Measurements from ENCODE around the gene TNMD. TPM values are rescaled to one million over a fixed set of nuclear protein-coding genes. Genes with fewer than 3 reads are reported as not detected.

Gene TNMD
- total RNA-seq, 1 experiment from 2014 or later, result not detected

DNA sequence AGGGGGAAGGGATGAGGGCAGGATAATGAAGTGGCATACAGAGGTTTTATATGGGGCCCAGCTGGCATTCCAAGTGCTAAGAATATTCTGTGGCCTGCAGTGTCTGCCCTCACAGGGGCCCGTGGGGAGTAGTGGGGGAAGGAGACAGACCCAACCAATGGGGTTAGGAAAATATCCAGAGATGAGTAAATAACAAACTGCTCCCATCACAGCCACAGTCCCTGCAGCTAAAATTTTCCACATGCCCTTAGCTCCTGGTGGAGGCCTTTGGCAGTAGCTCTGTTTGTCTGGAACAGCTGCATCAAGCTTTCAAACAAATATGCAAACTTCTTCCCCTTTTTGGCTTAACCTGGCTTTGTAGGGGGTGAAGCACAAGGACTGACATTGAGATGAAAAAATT lies 62.4 kb downstream of the TNMD start:
- no peaks in the 10 kb centered on the region for H3K9me2 ChIP-seq (ENCODE audit: insufficient read depth)
- no peaks in the 10 kb centered on the region for H3K36me3 ChIP-seq (ENCODE audit: control insufficient read depth in 1 of 2, insufficient read depth in 2 of 2, low read length in 2 of 2)
- intact Hi-C loops (cut with micrococcal nuclease), result no loop called here
- CTCF ChIA-PET, result interaction anchor here (0.8 to 1.5 kb wide), 2 partner anchors 24 to 32 kb away, joined by 3 to 5 read pairs; no protein-coding TSS in a partner anchor
- DNase-seq (ENCODE audit: low read depth, low spot score), result no peak
- H3K27ac ChIP-seq (ENCODE audit: low read depth, low read length), result no peak overlapping the region
- no peaks in the 10 kb centered on the region for H3K79me2 ChIP-seq (ENCODE audit: insufficient read depth, low read length)
- no peaks in the 10 kb centered on the region for H3K9me3 ChIP-seq (ENCODE audit: control insufficient read depth in 1 of 2, insufficient read depth in 1 of 2, low read depth in 1 of 2, low read length in 2 of 2)
- no peaks in the 10 kb centered on the region for H3K27me3 ChIP-seq (ENCODE audit: insufficient read depth, low read length)
- TF ChIP-seq, protein P1, sequence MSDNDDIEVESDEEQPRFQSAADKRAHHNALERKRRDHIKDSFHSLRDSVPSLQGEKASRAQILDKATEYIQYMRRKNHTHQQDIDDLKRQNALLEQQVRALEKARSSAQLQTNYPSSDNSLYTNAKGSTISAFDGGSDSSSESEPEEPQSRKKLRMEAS (IDR thresholded peaks at IDR 0.05), result no peak
- TF ChIP-seq ZFX (IDR thresholded peaks at IDR 0.05), result no peak
- TF ChIP-seq CEBPB (IDR thresholded peaks at IDR 0.05; ENCODE audit: low read depth), result no peak
- TF ChIP-seq, protein P2, sequence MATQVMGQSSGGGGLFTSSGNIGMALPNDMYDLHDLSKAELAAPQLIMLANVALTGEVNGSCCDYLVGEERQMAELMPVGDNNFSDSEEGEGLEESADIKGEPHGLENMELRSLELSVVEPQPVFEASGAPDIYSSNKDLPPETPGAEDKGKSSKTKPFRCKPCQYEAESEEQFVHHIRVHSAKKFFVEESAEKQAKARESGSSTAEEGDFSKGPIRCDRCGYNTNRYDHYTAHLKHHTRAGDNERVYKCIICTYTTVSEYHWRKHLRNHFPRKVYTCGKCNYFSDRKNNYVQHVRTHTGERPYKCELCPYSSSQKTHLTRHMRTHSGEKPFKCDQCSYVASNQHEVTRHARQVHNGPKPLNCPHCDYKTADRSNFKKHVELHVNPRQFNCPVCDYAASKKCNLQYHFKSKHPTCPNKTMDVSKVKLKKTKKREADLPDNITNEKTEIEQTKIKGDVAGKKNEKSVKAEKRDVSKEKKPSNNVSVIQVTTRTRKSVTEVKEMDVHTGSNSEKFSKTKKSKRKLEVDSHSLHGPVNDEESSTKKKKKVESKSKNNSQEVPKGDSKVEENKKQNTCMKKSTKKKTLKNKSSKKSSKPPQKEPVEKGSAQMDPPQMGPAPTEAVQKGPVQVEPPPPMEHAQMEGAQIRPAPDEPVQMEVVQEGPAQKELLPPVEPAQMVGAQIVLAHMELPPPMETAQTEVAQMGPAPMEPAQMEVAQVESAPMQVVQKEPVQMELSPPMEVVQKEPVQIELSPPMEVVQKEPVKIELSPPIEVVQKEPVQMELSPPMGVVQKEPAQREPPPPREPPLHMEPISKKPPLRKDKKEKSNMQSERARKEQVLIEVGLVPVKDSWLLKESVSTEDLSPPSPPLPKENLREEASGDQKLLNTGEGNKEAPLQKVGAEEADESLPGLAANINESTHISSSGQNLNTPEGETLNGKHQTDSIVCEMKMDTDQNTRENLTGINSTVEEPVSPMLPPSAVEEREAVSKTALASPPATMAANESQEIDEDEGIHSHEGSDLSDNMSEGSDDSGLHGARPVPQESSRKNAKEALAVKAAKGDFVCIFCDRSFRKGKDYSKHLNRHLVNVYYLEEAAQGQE (IDR thresholded peaks at IDR 0.05; ENCODE audit: low read depth), result no peak
- no peak for TF ChIP-seq EZH2phosphoT487 (IDR thresholded peaks at IDR 0.05; ENCODE audit: borderline replicate concordance)
- TF ChIP-seq JUND (IDR thresholded peaks at IDR 0.05), result no peak
- TF ChIP-seq, protein P3, sequence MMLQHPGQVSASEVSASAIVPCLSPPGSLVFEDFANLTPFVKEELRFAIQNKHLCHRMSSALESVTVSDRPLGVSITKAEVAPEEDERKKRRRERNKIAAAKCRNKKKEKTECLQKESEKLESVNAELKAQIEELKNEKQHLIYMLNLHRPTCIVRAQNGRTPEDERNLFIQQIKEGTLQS (IDR thresholded peaks at IDR 0.05), result no peak
- TF ChIP-seq, protein P4, sequence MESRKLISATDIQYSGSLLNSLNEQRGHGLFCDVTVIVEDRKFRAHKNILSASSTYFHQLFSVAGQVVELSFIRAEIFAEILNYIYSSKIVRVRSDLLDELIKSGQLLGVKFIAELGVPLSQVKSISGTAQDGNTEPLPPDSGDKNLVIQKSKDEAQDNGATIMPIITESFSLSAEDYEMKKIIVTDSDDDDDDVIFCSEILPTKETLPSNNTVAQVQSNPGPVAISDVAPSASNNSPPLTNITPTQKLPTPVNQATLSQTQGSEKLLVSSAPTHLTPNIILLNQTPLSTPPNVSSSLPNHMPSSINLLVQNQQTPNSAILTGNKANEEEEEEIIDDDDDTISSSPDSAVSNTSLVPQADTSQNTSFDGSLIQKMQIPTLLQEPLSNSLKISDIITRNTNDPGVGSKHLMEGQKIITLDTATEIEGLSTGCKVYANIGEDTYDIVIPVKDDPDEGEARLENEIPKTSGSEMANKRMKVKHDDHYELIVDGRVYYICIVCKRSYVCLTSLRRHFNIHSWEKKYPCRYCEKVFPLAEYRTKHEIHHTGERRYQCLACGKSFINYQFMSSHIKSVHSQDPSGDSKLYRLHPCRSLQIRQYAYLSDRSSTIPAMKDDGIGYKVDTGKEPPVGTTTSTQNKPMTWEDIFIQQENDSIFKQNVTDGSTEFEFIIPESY (IDR thresholded peaks at IDR 0.05; ENCODE audit: extremely low read depth, insufficient replicate concordance, low read length), result no peak
- TF ChIP-seq SRF (IDR thresholded peaks at IDR 0.05; ENCODE audit: low read depth), result no peak
- H3K4me2 ChIP-seq (ENCODE audit: low read length), result no peak overlapping the region
- no peak overlapping the region for H2AFZ ChIP-seq (ENCODE audit: low read depth, low read length, poor library complexity, severe bottlenecking)
- RAD21 ChIA-PET (ENCODE audit: low non-redundant PET in 1 of 2, low total read pairs in 2 of 2, uncharacterized antibody in 2 of 2, unreplicated experiment in 2 of 2), result no interaction called here
- no peaks in the 10 kb centered on the region for H4K20me1 ChIP-seq (ENCODE audit: insufficient read depth)
- no TSS peak for BruUV-seq (replicated peaks)
- no peak overlapping the region for H3K4me3 ChIP-seq (replicated peaks in 1 of 2; ENCODE audit: low read depth in 1 of 2, low read length in 2 of 2)
- peaks cover 19 to 68% of the 10 kb centered on the region in 2 experiments for H3K4me1 ChIP-seq (ENCODE audit: control insufficient read depth in 1 of 2, insufficient read depth in 2 of 2, low read length in 2 of 2)
- no peak for ATAC-seq
- no peak overlapping the region for H3K9ac ChIP-seq (ENCODE audit: low read length)
- POLR2A ChIA-PET, result interaction anchor here (1.7 kb wide), 1 partner anchor 10 kb away, joined by 5 read pairs; the partner anchor contains the start of gene TSPAN6
